K562 (cell line): ENCODE results near the gene TDRD12. TPM values are rescaled to one million over a fixed set of nuclear protein-coding genes. Genes with fewer than 3 reads are reported as not detected.
A peak's percentile ranks its signal among the peaks of the same experiment; 100 is the strongest.

Experiments used
- AFF4 ChIP-seq: sonication (generic); formaldehyde crosslinking; IDR thresholded peaks from 2 replicates; pipeline ENCODE4 v1.8.0; 2023; ENCODE audit warnings: mild to moderate bottlenecking, missing genetic modification reagents
- ATF4 ChIP-seq: fragments of 450-650 bp; formaldehyde crosslinking; IDR thresholded peaks from 2 replicates; pipeline ENCODE4 v1.4.0; 2022; ENCODE audit warnings: mild to moderate bottlenecking, moderate library complexity
- BHLHE40 ChIP-seq: IDR thresholded peaks from 2 replicates; pipeline ENCODE4 v1.6.1; 2011; ENCODE audit warnings: low read length, improper control_type of control experiment
- CGGBP1 ChIP-seq: fragments of 250-450 bp; sonication (Bioruptor Pico); IDR thresholded peaks from 2 replicates; pipeline ENCODE4 v1.9.0; 2021; ENCODE audit warnings: mild to moderate bottlenecking
- FOXJ3 ChIP-seq: sonication (generic); formaldehyde crosslinking; IDR thresholded peaks from 2 replicates; pipeline ENCODE4 v1.4.0; 2020; ENCODE audit warnings: mild to moderate bottlenecking, missing genetic modification reagents
- FOXK2 ChIP-seq, 2 experiments: fragments of 450-650 bp; IDR thresholded peaks in 1 of 2; conservative IDR thresholded peaks in 1 of 2; 2 replicates each; pipeline ENCODE4 v1.6.1; 2016; ENCODE audit warnings: low read depth in 2 of 2, mild to moderate bottlenecking in 1 of 2
- GTF2F1 ChIP-seq: IDR thresholded peaks from 2 replicates; pipeline ENCODE4 v1.6.1; 2011; ENCODE audit warnings: low read depth, low read length, improper control_type of control experiment
- HDGF ChIP-seq: fragments of 450-650 bp; IDR thresholded peaks from 2 replicates; pipeline ENCODE4 v1.6.1; 2016
- HNRNPL ChIP-seq: fragments of 200-400 bp; formaldehyde crosslinking; IDR thresholded peaks from 2 replicates; pipeline ENCODE4 v1.6.1; 2017; ENCODE audit warnings: low read depth, mild to moderate bottlenecking, low read length
- KLF13 ChIP-seq: fragments of 450-650 bp; IDR thresholded peaks from 2 replicates; pipeline ENCODE4 v1.6.1; 2016; ENCODE audit warnings: missing genetic modification characterization, low read depth, mild to moderate bottlenecking, missing compliant biosample characterization, moderate library complexity, borderline replicate concordance
- LARP7 ChIP-seq: fragments of 450-650 bp; IDR thresholded peaks from 2 replicates; pipeline ENCODE4 v1.6.1; 2016
- MBD1 ChIP-seq: fragments of 250-450 bp; sonication (Bioruptor Pico); IDR thresholded peaks from 2 replicates; pipeline ENCODE4 v1.8.0; 2022; ENCODE audit warnings: inconsistent platforms
- PKNOX1 ChIP-seq: fragments of 450-650 bp; IDR thresholded peaks from 2 replicates; pipeline ENCODE4 v1.6.1; 2016
- RB1 ChIP-seq: fragments of 450-650 bp; IDR thresholded peaks from 2 replicates; pipeline ENCODE4 v1.6.1; 2017; ENCODE audit warnings: low read depth, mild to moderate bottlenecking
- SAFB ChIP-seq: fragments of 200-400 bp; formaldehyde crosslinking; IDR thresholded peaks from 2 replicates; pipeline ENCODE4 v1.6.1; 2017; ENCODE audit warnings: low read depth, low read length, borderline replicate concordance
- SRF ChIP-seq, 2 experiments: fragments of 250-450, 450-650 bp in 1 of 2; sonication (Bioruptor Pico) in 1 of 2; sonication (generic) in 1 of 2; formaldehyde crosslinking; IDR thresholded peaks; 2 replicates each; pipeline versions ENCODE4 v1.5.0 to v1.5.1; 2020 to 2022; ENCODE audit warnings: mild to moderate bottlenecking in 1 of 2, missing genetic modification reagents in 1 of 2
- XRCC4 ChIP-seq: IDR thresholded peaks from one replicate; pipeline ENCODE4 v1.6.1; 2011; ENCODE audit not compliant: insufficient read depth, insufficient read length; ENCODE audit errors: extremely low read depth
- YY1 ChIP-seq, 3 experiments: IDR thresholded peaks; 2 replicates each; pipeline ENCODE4 v1.6.1; 2011; ENCODE audit warnings: low read length in 2 of 3, mild to moderate bottlenecking in 2 of 3, moderate library complexity in 2 of 3, borderline replicate concordance in 1 of 3, control low read depth in 1 of 3, low read depth in 1 of 3; ENCODE audit not compliant: insufficient read depth in 3 of 3, insufficient replicate concordance in 2 of 3, control insufficient read depth in 1 of 3, insufficient read length in 1 of 3; ENCODE audit errors: extremely low read depth in 1 of 3
- ZNF253 ChIP-seq: fragments of 250-450 bp; sonication (Bioruptor Pico); conservative IDR thresholded peaks from 2 replicates; pipeline ENCODE4 v1.6.1; 2021; ENCODE audit warnings: mild to moderate bottlenecking
- polyA plus RNA-seq, 8 experiments: library from polyadenylated mRNA; depleted of rRNA in 4 of 8; stranded (reverse) in 5 of 8; unstranded in 3 of 8; fragments of >200 nt; fragmentation: Nextera tagmentation in 2 of 8; fragmentation: Illumina TruSeq in 1 of 8; extraction: Ambion mirVana in 2 of 8; extraction: Trizol in 1 of 8; gene quantifications; 2 replicates each; pipeline versions ENCODE4 v1.2.1 to v1.2.3, GENCODE V29; 2011 to 2014; ENCODE audit warnings: inconsistent platforms in 1 of 8, missing spikeins in 1 of 8
- total RNA-seq, 7 experiments: library from RNA; depleted of rRNA in 6 of 7; stranded (reverse); fragments of >200 nt in 6 of 7; fragmentation: Illumina TruSeq in 2 of 7; extraction: Trizol in 2 of 7; gene quantifications; 2 replicates each; pipeline versions ENCODE4 v1.2.1 to v1.2.3, GENCODE V29; 2011 to 2021; ENCODE audit warnings: low replicate concordance in 1 of 7

The TDRD12 gene
- total and polyA plus RNA-seq, 9 of the 15 experiments (the other 6 are each of a cell fraction or from before 2014, with no cell fraction given): 0.03 TPM; not detected in 8

- peak; percentile 60 for TF ChIP-seq AFF4 (CRISPR knock-in tag)
- TF ChIP-seq SRF (CRISPR knock-in tag; IDR thresholded peaks at IDR 0.05): no peak
- TF ChIP-seq LARP7: 0 out of 2 replicates have a peak, but pooled peaks have one; percentile 59
- peak; percentile 64; the same call in 1 of the 2 replicates for TF ChIP-seq HDGF
- TF ChIP-seq ATF4: no peak
- no peak for TF ChIP-seq HNRNPL
- TF ChIP-seq RB1: 0 out of 2 replicates have a peak, but pooled peaks have one; percentile 52
- no peak for TF ChIP-seq ZNF253
- TF ChIP-seq MBD1: no peak
- peak; percentile 47 for TF ChIP-seq GTF2F1
- no peak for TF ChIP-seq FOXJ3 (CRISPR knock-in tag)
- no peak for TF ChIP-seq CGGBP1
- TF ChIP-seq BHLHE40: peak; percentile 58
- peak in 1 of 2 experiments; percentile 23; a peak in 1 of 4 replicates for TF ChIP-seq FOXK2 (conservative IDR thresholded peaks at IDR 0.05 in 1 of 2, IDR thresholded peaks at IDR 0.05 in 1 of 2; ENCODE audit: low read depth in 2 of 2)
- TF ChIP-seq SAFB: peak; percentile 32; the same call in 1 of the 2 replicates
- no peak; the same call in 1 of the 2 replicates for TF ChIP-seq KLF13
- peak in 2 of 3 experiments; percentile 6 to 34 for TF ChIP-seq YY1 (IDR thresholded peaks at IDR 0.05; ENCODE audit: borderline replicate concordance in 1 of 3, control insufficient read depth in 1 of 3, extremely low read depth in 1 of 3, insufficient read depth in 3 of 3, insufficient read length in 1 of 3, insufficient replicate concordance in 2 of 3, low read depth in 1 of 3, low read length in 2 of 3)
- TF ChIP-seq XRCC4: no peak
- TF ChIP-seq PKNOX1: peak; percentile 83
These were observed 28.1 kb upstream of the TDRD12 start, which contains the start of gene NUDT19 (continued) for GRCh38 chr19:32691291-32691951.
